Left colon (tissue), 2 donors: ENCODE measurements around the gene GABRB2. TPM values are rescaled to one million over a fixed set of nuclear protein-coding genes. Genes with fewer than 3 reads are reported as not detected.

Source experiments
- ATAC-seq: fragments of 200-7000 bp; cut with Tn5 transposase; one replicate; pipeline ENCODE4 v1.9.1; 2020; ENCODE audit warnings: mild to moderate bottlenecking, moderate library complexity
- DNase-seq, 2 donors: peaks; one replicate each; pipeline ENCODE4 v3.0.0-alpha.2; 2020
- intact Hi-C, 2 donors: fragments of 100-400 bp; cut with DNase I in 1 of 2; cut with micrococcal nuclease in 1 of 2; formaldehyde crosslinking; loops; one replicate each; pipeline versions ENCODE4 v1.11.2 to v1.14.0; 2022; cut with DNase I, micrococcal nuclease
- total RNA-seq, 2 donors: library from RNA; stranded (reverse); fragmentation: NEBNext Ultra II Directional; extraction: Animal tissue kit (Norgen Biotek cat#: 25700); gene quantifications; one replicate each; pipeline ENCODE4 v1.2.1, GENCODE V29; 2021
- donor health status: DM: no; HTN: no; CAD: no.
- donor health status: DM: yes; HTN: yes; CAD: no.

GABRB2 gene
- total RNA-seq, 2 donors from 2014 or later, result 1.3 to 2.0 TPM

DNA sequence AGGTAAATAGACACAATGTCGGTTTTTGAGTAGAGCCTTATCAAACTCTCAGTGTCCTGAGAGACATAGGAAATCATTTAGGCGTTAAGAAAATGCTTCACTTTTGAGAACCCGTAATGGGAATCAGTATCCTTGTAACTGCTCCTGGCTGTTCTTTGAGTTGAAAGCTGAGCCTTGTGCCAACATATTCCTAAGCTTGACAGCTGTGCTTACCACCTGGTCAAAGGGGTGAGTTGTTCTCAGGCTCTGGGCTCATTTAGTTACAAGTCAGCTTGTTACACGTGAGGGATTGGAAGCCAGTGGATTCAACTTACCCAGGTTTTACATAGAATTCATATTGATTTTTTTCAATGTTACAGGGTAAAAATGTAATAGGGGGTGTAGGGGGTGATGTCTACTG, 145.9 kb downstream of the GABRB2 start:
- ATAC-seq, result no peak
- DNase-seq, result no peak
- intact Hi-C loops, result no loop called here

DNA sequence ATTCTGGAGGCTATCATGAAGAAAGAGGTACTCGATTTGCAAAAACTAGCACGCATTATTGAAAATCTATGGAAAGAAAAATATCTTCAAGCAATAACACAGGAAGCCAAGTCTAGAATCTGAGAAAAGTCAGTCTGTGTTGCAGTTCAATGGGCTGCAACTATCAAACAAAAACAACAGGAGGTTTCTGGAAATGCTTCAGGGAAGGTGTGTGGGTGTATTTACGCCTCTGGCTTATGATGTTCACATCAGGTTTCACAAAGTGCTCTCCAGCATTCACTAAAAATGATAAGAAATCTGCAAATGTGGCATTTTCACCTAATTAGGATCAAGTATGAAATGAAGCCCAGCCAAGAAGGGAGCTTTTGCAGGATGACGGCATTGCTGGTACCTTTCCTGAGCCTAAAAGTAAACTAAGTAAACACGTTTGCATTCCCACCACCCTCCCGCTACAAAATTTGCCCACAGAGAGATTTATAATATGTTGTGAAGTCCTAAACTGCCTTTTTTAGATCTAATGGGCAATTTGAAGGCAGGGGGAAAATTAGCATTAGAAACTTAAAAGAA, 146.4 kb downstream of the GABRB2 start:
- DNase-seq (no peak), ATAC-seq (no peak)
- intact Hi-C loops, result no loop called here

DNA sequence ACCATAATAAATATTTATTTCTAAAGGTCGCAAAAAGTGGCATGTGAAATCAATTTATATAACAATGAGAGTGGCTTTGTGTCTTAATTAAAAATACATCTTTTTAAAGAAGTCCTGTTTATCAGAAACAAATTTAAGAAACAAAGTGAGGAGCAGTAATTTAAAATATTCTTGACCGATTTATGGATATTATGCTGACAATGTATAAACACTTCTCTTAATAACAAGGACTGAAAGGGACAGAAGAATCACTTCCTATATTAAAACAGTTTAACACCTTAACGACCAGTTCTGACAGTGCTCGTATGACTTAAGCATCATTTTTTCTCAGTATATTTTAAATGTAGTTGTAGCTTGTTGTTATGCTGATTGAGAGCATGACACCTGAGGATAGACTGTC, 149.1 kb downstream of the GABRB2 start:
- no peak for ATAC-seq
- intact Hi-C loops, result no loop called here
- DNase-seq, result no peak

DNA sequence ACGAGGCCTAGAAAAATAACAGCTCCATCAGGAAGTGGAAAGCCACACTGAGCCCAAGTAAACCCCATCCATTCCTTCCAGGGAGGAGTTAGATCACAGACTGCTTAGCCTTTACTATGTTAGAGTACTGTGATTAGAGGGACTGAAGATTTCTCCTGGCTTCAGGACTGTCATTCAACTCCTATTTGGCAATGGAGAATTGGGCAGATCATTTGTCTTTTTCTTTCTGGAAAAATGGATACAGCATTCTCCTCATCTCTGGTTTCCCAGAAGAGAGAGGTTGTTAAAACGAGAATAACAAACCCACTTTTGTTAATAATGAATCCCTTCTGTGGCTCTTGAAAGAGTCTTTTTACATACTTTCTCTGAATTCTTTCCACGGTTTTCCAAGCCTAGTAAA, 150.4 kb downstream of the GABRB2 start:
- ATAC-seq (no peak), DNase-seq (no peak)
- intact Hi-C loops, result no loop called here

DNA sequence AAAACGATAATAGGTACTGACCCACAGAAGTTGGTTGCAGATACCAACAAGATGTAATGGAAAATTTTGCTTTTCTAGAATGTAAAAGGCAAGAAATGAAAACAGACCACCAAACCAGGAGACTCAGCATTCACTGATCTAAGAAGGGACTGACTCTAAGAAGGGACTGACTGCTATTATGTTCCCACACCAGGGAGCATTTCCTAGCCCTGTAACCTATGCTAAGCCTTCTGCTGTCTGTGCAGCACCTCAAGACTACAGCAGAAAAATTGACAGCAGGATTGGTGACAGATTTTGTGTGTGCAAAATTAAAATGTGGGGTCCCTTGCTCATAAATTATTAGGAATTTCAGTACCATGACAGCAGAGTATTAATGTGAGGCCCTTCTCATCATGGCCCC, 154.8 kb downstream of the GABRB2 start:
- intact Hi-C loops, result no loop called here
- DNase-seq, result no peak
- no peak for ATAC-seq

DNA sequence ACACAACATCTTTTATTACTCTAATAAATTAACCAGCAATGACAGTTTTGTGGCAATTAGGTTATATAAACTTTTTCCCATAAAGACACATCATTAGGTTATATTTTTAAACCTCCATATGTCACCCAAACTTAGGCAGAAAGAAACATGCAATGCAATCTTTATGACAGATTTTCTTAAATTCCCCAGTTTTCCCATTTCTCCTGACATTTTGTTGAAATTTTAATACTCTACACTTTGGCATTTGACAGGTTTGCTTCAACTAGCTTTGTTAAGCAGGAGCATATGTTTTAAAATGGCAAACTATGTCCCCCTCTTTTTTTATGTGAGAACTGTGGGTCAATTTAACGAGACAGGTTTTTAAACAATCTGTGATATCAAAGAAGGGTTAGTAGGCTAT, 155.5 kb downstream of the GABRB2 start:
- intact Hi-C loops, result no loop called here
- DNase-seq (no peak), ATAC-seq (no peak)

DNA sequence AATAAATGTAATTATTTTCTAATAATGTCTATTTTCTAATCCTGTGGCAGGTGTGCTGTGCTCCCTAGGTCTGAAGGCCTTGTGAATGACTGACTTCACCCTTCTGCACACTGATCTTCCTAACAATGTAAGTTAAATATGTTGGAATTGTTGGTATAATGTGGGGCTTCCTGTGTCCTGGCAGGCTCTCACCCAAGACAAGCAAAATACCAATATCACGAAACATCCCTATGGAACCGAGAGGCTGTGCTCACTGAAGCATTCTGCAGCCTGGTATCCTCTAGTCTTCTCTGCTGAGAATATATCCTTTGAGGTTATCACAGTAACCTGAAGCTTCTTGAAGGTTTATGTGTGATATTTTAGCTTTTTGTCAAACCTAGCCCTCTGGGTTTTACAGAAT, 159.4 kb downstream of the GABRB2 start:
- intact Hi-C loops, result no loop called here
- DNase-seq (no peak), ATAC-seq (no peak)

DNA sequence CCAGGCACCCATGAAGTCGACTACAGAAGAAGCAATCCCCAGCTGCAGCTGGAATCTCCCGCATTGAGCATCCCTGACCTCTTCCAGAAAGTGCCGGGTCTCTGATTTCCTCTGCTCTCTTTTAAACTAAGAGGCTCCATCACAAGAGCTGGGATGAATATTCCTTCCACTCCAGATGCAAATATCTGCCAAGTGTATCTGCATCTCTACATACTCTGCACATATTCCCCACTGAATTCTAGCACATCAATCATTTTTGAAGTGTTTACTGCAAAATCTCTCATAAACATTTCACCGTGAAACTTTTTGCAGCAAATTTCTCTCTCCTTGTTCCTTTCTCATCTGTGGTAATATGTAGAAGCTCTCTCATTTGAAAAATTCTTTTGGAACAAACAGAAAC, 161.5 kb downstream of the GABRB2 start:
- intact Hi-C loops, result no loop called here
- ATAC-seq (no peak), DNase-seq (no peak)

DNA sequence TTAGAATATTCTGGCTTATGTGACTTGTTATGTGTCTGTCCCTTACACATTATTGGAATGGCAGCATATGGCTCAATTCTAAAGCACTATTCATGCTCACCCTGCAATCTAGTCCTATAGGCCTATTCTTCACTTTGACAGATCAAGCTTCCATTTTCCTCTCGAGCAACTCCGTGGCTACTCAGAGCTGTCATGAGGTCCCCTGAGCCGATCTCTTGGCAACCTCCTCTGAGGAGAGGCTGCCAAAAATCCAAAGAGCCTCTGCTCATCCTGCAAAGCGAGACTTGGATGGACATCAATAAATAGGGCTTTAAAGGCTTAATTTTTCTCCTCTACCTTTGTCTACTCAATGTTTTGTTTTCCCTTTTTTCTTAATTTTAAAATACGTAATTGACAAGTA, 163.8 kb downstream of the GABRB2 start:
- intact Hi-C loops, result no loop called here
- no peak for ATAC-seq
- DNase-seq, result no peak

DNA sequence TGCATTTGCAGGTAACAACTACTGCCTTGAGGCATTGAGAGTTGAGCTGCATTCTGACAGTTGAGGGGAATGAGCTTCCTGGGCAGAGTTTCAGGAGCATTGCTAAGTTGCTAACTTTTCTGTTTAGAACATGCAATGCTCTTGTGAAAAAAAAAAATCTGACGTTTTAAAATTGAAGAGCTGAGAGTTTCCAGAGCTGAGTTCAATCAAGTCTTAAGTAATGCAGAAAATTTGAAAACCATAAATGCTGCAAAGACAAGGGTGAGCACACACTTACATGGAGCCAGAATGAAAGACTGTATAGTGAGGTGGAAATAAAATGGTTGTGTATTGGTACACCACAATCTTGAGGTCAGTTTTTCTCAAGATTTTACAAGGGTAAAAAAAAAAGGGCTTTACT, 166.0 kb downstream of the GABRB2 start:
- ATAC-seq (no peak), DNase-seq (no peak)
- intact Hi-C loops, result no loop called here

DNA sequence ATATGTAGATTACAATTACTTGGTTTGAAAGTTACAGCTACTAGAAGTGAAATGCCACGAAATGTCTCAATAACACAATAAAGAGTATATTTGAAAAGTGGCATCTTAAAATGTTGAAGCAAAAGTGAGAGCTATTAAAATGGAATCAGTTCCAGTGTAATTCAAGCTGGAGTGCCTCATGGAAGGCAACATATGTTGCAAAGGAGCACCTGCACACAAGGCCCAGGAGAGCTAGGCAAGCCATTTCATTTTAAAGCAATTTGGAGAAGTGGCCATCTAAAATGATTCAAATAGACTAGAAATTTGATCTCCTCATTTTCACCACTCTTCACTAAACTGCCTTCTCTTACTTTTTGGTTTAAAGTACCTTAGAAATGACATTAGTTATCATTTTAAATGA, 167.8 kb downstream of the GABRB2 start:
- intact Hi-C loops, result no loop called here
- ATAC-seq, result no peak
- no peak for DNase-seq

DNA sequence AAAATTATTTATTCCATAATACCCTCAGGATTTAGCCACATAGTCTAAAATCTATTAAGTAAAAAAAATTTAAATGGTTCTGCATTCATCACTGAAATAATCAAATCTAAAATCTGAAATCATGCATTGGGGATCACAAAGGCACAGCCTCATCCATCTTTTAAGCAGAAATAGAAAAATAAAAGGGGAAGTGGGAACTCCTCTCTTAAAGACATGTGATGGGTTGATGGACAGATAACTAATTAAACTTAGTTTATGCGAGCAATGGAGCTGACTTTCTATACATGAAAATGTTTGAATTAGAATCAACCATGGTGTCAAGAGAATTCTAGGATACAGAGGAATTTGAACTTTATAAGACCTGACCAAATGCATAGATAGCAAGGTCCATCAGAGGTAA, 170.5 kb downstream of the GABRB2 start:
- intact Hi-C loops, result no loop called here
- ATAC-seq, result no peak
- no peak for DNase-seq

DNA sequence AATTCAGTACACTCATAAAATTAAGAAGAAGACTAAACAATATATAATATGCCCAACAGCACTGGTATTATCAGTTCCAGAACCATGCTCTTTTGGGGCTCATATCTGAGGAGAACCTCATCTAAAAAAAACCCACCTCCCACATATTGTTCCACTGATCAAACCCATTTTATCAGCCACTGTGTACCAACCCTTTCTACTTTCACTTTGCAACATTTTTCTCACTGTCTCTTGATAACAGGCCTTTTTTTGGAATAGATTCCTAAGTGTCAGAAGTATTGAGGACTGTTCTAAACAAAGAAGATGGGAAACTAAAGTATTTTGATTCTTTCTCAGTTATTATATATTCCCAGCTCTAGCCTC, 173.2 kb downstream of the GABRB2 start:
- intact Hi-C loops, result no loop called here
- no peak for ATAC-seq
- no peak for DNase-seq

DNA sequence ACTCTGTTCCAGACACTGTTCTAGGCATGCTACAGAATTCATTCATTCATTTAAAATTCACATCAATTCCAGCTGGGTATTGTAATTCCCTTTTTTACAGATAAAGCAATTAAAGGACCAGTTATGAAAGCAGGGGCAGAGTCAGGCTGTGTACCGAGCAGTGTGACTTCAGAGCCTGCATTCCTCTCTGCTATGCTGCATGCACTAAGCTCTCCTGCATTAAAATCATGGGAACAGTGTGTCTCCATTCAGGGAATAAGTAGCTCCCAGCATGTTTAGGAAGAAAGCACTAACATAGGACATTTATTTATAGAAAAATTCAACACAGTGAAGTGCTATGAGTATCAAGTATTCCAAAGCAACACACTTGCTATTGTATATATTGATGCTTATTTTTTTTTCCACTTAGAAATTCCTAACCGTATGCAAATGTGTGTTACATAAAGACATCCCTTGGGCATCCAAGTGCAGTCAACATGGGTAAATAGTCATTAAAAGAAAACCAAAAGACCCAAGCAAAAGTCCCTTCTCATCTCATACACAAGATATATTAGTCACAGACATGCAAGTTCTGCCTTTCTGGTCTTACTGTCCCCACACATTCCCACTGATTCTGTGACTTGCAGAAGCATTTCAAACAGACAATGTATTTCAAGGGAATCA, 173.7 kb downstream of the GABRB2 start:
- ATAC-seq (no peak), DNase-seq (no peak)
- intact Hi-C loops, result no loop called here

DNA sequence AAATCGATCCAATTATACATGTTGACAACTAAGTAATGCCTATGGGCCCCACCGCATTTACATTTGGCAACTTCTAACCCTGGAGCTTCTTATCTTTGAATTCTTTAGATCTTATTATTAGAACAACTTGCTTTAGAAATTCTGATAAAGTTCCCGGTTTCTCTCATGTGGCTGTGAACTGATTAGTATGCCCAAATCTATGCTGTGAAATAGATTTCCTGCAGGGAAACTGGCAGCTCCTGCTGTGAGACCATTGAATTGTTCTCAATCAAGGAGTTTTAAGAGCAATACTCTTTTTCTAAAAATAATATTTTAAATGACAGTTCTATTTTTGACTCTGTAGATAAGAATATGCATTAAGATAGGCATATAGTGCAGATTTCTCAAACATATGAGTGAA, 177.5 kb downstream of the GABRB2 start:
- DNase-seq (no peak), ATAC-seq (no peak)
- intact Hi-C loops, result no loop called here

DNA sequence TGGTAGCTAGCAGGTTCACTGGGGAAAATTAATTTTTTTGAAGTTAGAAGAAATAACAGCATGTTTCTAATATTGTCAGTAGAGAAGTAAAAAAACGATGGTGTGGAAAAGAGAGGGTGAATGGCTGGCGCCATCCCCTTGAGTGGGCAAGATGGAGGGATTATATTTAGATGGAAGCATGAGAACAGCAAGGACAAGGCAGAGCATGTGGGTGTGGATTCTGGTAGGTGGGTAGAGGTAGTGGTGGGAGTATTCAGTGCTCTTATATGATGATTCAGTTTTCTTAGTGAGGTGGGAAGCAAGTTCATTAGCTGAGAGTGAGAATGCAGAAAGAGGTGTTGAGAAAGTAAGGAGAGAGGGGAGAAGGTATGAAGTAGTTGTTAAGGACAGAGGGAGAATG, 188.1 kb downstream of the GABRB2 start:
- intact Hi-C loops, result no loop called here
- DNase-seq (no peak), ATAC-seq (no peak)

DNA sequence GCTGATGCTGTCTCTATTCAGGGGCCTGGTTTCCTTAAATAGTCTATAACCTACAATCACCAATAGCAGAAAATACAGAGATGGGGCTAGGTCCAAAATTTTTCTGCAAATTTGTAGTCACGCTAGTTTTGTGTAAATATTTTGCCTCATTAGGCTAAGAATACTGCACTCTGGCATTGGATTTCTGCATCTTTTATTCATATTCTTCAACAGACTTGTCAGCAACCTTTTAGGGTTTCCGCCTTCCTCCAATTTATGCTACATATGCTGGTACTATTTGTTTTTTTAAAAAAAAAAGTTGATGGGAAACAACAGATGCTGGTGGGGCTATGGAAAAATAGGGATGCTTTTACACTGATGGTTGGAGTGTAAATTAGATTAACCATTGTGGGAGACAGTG, 202.3 kb downstream of the GABRB2 start:
- DNase-seq (no peak), ATAC-seq (no peak)
- intact Hi-C loops, result no loop called here

DNA sequence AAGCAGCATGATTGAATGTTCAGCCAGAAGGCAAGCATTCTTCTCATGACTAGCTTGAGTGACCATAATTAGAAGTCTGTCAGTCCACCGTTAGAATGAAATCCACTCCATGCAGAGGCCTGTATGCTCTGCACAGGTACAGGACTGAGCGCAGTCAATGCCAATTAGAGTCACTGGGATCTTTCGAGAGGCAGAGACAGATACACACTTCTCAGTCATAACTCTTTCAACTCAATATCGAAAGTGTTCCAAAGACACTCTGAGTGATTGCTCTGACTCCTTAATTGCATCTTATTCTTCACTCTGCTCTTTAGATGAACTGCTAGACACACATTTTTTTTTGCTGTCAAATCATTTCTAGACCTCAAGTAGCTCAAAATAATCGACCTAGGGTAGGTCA, 203.6 kb downstream of the GABRB2 start:
- intact Hi-C loops, result no loop called here
- ATAC-seq (no peak), DNase-seq (no peak)

DNA sequence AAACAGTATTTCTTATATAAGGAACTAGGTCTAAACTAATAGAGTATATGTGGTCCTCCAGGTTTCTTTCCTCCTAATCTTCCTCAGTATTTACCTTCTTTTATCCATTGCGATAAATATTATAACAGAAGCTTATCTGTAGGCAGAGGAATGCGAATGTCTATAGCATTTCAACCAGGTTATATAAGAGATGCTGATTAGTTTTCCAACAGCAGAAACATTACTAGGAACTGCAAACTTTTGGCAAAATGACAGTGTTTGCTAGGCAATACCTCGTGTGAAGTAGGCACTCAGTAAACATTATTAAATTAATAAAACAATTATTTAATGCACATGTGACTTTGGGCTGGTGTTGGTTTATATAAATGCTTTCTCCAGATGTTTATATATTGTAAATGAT, 206.5 kb downstream of the GABRB2 start:
- intact Hi-C loops, result no loop called here
- no peak for ATAC-seq
- no peak for DNase-seq

DNA sequence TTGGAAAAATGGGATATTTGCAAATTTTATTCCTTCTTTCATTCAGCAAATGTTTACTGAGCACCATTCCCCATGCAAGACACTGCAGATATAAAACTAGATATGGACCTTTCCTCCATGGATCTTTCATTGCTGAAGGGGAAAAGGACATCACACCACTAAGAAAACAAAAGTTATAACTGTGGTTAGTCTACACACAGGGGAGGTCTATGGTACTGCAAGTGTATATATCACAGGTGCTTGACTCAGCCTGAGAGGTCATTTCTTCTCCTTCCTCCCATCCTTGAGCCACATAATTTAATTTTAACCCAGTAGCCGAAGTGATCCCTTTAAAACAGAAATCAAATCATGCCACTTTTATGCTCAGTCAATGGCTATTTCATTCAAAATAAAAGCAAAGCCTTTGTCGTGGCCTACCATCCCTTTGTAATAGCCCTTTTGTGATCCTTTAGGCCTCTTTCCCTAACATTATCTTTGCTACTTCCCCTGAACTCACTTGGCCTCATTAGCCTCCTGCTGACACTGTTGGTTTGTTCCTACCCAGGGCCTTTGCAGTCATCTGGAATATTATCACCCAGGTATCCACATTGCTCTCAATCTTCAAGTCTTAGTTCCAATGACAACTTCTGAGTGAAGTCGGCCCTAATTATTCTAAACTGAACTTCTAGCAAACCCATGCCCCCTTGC, 213.2 kb downstream of the GABRB2 start:
- no peak for ATAC-seq
- DNase-seq, result no peak
- intact Hi-C loops, result no loop called here

DNA sequence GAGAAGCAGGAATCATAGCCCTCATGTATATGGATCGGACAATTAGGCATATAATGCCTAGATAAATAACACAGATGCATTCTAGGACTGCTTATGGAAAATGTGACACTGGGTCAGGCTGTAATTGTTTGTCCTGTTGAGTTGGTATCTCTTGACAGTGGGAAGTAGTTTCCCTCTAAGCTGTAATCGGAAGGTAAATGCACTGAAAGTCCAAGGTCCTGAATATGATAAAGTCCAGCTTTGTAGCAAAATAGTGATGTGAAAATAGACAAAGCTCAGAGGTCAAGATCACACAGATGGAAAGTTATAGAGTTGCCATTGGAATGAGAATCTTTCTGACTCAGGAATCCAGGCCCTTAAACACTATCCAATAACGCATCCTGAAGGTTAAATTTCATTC, 214.2 kb downstream of the GABRB2 start:
- intact Hi-C loops, result no loop called here
- DNase-seq (no peak), ATAC-seq (no peak)
